Measurements from ENCODE around the gene MCCC2. TPM values are rescaled to one million over a fixed set of nuclear protein-coding genes. Genes with fewer than 3 reads are reported as not detected.
"Not testable (repeated sequence)": the region's sequence is repeated elsewhere in the genome, so short reads cannot be mapped to it uniquely, and the experiment has no call there.

Gene MCCC2
- total RNA-seq, 4 donors from 2014 or later = 21.4 to 35.3 (median 26.0) TPM

DNA sequence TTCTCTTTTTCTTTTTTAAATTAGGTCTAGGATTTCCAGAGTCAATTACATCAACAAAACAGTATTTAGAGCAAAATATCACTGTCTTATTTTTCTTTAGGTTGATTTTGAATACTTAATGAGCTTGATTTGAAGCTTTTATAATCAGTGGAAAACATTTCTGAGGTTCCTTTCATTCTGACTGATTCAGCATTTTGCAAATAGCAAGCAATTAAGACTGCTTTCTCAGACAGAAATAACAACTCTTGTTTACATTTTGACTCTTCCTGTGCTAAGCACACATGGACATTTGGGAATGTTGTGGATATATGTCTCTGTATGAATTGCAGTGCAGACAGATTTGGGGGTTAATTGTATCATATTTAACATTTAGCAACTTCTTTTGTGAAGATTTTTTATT lies 22.2 kb upstream of the MCCC2 start:
- no peaks in the 10 kb centered on the region for H3K27me3 ChIP-seq
- no peaks in the 10 kb centered on the region for H3K9me3 ChIP-seq
- peaks cover 2 to 79% of the 10 kb centered on the region in 2 donors for H3K36me3 ChIP-seq
- no peak overlapping the region for H3K27ac ChIP-seq
- no peak for TF ChIP-seq POLR2AphosphoS5 (IDR thresholded peaks at IDR 0.05)
- TF ChIP-seq POLR2A (IDR thresholded peaks at IDR 0.05) = no peak
- no peak for TF ChIP-seq EP300 (IDR thresholded peaks at IDR 0.05)
- TF ChIP-seq CTCF (IDR thresholded peaks at IDR 0.05) = no peak
- no peak overlapping the region for H3K4me3 ChIP-seq
- H3K4me1 ChIP-seq = no peaks in the 10 kb centered on the region
- ATAC-seq = no peak

- Histone ChIP-seq H3K27ac (no peak overlapping the region), H3K4me3 (no peak overlapping the region), H3K36me3 (peaks cover 0 to 31% of the 10 kb centered on the region in 2 donors), H3K9me3 (no peaks in the 10 kb centered on the region), H3K4me1 (no peaks in the 10 kb centered on the region), H3K27me3 (no peaks in the 10 kb centered on the region)
- TF ChIP-seq EP300 (IDR thresholded peaks at IDR 0.05) (no peak), POLR2AphosphoS5 (IDR thresholded peaks at IDR 0.05) (no peak)
- 91 to 94% methylated on average over 3 to 5 of the region's 5 CpGs for WGBS, 2 donors (ENCODE audit: low coverage in 1 of 2)
- no peak for ATAC-seq
Measured at GRCh38 chr5:71569748-71570509, 17.2 kb upstream of the MCCC2 start.

- not testable (repeated sequence) for ATAC-seq, H3K27me3 ChIP-seq, H3K4me1 ChIP-seq, H3K4me3 ChIP-seq, H3K9me3 ChIP-seq, H3K27ac ChIP-seq
- WGBS, 2 donors (ENCODE audit: low coverage in 1 of 2) = 91 to 100% methylated on average over 4 to 5 of the region's 7 CpGs
- H3K36me3 ChIP-seq = peaks cover 0 to 17% of the 10 kb centered on the region in 2 donors
Measured at GRCh38 chr5:71571811-71572210, 15.3 kb upstream of the MCCC2 start.

GRCh38 chr5:71573591-71573990 lies 13.5 kb upstream of the MCCC2 start:
- H3K27me3 ChIP-seq = no peaks in the 10 kb centered on the region
- 68 to 72% methylated on average over 5 of the region's 7 CpGs for WGBS, 2 donors (ENCODE audit: low coverage in 1 of 2)
- H3K9me3 ChIP-seq = no peaks in the 10 kb centered on the region
- H3K4me1 ChIP-seq = no peaks in the 10 kb centered on the region
- TF ChIP-seq POLR2AphosphoS5 (IDR thresholded peaks at IDR 0.05) = no peak
- TF ChIP-seq CTCF (IDR thresholded peaks at IDR 0.05) = no peak
- TF ChIP-seq EP300 (IDR thresholded peaks at IDR 0.05) = no peak
- TF ChIP-seq POLR2A (IDR thresholded peaks at IDR 0.05) = no peak
- H3K27ac ChIP-seq = no peak overlapping the region
- no peak for ATAC-seq
- H3K4me3 ChIP-seq = no peak overlapping the region
- peaks cover 0 to 14% of the 10 kb centered on the region in 2 donors for H3K36me3 ChIP-seq

- ATAC-seq, H3K4me3 ChIP-seq, H3K36me3 ChIP-seq, H3K27me3 ChIP-seq, H3K9me3 ChIP-seq, H3K4me1 ChIP-seq, H3K27ac ChIP-seq: not testable (repeated sequence)
- WGBS, 2 donors (ENCODE audit: low coverage in 1 of 2) = 85 to 92% methylated on average over 3 to 4 of the region's 4 CpGs
Measured at GRCh38 chr5:71575588-71575987, 11.6 kb upstream of the MCCC2 start.

DNA sequence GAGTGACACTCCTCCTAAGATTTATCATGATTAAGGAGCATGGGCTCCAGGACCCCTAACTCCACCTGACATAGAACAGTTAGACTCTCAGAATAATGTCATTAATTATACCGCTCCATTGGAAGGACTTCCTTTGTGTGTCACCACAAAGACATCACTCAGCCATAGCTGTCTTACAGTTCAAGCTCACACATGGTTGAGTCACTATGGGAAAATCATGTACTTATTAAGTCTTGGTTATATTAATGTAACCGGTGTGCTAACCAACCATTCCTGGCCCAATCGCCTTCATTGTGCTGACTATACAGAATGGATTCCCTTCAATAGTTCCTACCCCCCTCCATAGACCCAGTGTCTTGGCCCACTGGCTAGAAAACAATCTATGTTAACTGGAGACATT lies 10.9 kb upstream of the MCCC2 start:
- H3K9me3 ChIP-seq = no peaks in the 10 kb centered on the region
- no peak overlapping the region for H3K27ac ChIP-seq
- H3K27me3 ChIP-seq = no peaks in the 10 kb centered on the region
- no peak for ATAC-seq
- H3K4me3 ChIP-seq = no peak overlapping the region
- no peak for TF ChIP-seq POLR2A (IDR thresholded peaks at IDR 0.05)
- TF ChIP-seq CTCF (IDR thresholded peaks at IDR 0.05) = no peak
- no peak for TF ChIP-seq POLR2AphosphoS5 (IDR thresholded peaks at IDR 0.05)
- TF ChIP-seq EP300 (IDR thresholded peaks at IDR 0.05) = no peak
- peaks cover 0 to 8% of the 10 kb centered on the region in 2 donors for H3K36me3 ChIP-seq
- WGBS, 2 donors (ENCODE audit: low coverage in 1 of 2) = 94 to 100% methylated on average over 3 of the region's 3 CpGs
- H3K4me1 ChIP-seq = no peaks in the 10 kb centered on the region

DNA sequence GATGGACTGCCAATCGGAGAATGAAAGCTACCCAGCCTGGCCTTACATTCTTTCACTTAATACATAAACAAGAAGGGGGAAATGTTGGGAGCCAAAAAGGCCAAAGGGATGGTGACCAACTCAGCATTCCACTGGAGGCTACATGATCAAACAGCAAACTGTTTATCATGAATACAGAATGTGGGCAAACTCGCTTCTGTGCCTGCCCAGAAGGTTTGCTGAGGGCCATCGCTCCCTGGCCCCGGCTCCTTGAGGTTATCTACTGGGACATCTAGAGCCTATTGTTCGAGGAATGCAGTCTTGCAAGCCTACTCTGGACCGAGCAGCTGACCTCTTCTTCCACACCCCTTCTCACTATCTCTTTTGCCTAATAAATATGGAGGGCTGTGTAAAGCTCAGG lies 9.3 kb upstream of the MCCC2 start:
- not testable (repeated sequence) for H3K4me3 ChIP-seq, H3K27ac ChIP-seq, H3K27me3 ChIP-seq, H3K36me3 ChIP-seq, H3K4me1 ChIP-seq, H3K9me3 ChIP-seq, ATAC-seq
- WGBS, 2 donors (ENCODE audit: low coverage in 1 of 2) = 73 to 90% methylated on average over 5 of the region's 6 CpGs
